ENCODE results near the gene FGF5.
"Not testable (repeated sequence)": the region's sequence is repeated elsewhere in the genome, so short reads cannot be mapped to it uniquely, and the experiment has no call there.

The FGF5 gene

DNA sequence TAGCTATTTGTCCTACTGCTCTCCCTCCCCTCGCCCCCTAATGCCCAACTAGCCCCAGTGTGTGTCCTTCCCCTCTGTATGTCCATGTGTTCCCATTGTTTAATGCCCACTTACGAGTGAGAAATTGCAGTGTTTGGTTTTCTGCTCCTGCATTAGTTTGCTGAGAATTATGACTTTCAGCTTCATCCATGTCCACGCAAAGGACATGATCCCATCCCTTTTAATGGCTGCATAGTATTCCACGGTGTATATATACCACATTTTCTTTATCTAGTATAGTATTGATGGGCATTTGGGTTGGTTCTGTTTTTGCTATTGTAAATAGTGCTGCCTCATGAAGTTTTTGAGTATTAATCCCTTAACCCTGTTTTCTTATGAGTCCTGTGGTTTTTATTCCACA is 35.4 kb downstream of the FGF5 start:
- DNase-seq: no peak

DNA sequence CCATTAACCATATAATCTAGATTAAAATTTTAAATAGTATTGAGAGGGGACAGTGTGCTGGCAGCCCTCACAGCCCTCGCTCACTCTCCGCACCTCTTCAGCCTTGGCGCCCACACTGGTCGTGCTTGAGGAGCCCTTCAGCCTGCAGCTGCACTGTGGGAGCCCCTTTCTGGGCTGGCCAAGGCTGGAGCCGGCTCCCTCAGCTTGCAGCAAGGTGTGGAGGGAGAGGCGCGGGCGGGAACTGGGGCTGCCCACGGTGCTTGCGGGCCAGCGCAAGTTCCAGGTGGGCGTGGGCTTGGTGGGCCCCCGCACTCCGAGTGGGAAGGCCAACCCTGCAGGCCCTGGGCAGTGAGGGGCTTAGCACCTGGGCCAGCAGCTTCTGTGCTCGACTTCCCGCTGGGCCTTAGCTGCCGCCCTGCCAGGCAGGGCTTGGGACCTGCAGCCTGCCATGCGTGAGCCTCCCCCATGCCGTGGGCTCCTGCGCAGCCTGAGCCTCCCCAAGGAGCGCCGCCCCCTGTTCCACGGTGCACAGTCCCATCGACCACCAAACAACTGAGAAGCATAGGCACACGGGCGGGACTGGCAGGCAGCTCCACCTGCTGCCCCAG is 36.3 kb downstream of the FGF5 start:
- DNase-seq: no peak

DNA sequence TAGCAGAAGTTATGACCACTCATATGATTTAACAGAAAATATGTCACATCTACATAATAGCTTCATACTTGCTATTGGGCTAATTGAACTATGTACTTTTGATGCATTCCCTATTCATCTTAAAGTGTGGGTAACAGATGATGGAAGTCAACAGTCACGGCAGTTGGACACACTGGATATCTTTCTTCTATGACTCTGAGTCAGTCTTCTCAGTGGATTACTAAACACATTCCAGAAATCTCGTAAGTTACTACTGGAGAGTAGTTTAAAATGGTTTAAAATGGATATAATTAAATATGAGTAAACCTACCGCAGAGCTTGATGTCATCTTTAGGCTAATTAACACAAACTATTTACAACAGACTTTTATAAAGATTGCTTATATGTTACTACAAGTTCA is 39.0 kb downstream of the FGF5 start:
- DNase-seq: no peak

DNA sequence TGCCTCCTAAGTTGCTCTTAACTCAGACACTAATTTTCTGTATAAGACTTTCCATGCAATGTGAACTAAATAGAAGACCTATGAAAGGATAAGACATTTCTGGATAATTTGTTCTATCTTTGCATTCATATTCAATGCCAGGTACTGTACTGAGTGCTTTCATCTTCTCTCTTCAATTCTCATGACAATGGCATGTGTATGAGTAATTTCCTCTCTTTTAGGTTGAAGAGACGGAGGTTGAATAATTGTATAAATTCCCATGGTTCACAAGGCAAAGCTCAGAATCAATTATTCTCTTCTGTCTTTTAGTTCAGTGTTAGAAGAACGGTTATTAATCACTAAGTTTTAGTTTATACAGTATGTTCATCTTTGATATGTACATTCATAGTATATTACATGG is 39.8 kb downstream of the FGF5 start:
- peak; percentile 10 to 19 for DNase-seq

DNA sequence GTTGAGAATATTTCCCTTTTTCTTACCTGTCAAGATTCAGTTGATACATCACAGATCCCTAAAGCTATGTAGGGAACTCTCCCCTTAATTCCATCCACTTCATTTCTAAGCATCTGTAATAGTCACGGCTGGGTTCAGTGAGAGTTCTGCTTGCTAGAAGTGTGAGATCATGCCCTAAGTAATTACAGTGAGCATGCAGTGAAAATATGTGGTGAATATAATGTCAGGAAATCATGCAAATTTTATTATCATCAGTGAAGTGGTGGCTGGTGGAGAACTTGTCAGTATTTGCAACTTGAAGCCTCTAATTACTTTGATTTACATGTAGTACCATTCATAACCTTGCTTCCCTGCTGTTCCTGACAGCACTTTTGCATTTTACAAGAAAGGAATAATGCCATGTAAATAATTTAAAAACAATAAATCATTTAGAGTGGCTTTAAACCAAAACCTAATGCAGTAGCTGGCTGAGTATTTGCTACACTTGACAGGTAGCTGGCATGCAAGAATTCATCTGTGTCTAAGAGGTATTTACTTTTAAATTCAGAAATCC is 40.8 kb downstream of the FGF5 start:
- no peak for DNase-seq

DNA sequence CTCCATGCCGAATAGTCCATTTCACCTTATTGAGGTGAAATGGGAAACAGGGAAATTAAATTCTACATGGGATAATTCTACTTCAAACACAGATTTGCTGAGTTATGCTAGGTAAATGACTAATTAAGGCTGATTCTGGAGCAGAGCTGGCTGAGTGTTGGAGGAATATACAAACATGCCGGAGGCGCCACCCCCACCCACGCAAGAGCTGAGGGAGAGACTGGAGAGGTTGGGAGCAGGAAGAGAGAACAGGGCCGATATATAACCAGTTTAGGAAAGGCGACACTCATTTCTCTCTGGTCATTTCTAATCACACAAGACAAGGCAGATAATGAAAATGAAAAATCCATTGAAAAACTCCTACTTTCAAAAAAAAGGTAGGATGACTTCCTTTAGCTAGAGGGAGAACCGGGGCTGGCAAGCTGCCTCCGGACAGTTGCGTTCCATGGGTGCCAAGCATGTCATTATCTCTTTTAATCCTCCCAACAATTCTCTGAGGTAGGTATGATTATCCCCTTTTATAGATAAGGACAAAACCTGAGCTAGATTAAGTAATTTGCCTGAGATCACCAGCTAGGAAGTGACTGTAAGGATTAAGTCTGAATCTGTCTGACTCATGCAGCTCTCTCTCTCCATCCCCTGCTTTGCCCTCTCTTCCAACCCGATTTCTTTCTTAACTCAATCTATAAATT is 41.5 kb downstream of the FGF5 start:
- DNase-seq: peak in 1 of 2 experiments; percentile 32

DNA sequence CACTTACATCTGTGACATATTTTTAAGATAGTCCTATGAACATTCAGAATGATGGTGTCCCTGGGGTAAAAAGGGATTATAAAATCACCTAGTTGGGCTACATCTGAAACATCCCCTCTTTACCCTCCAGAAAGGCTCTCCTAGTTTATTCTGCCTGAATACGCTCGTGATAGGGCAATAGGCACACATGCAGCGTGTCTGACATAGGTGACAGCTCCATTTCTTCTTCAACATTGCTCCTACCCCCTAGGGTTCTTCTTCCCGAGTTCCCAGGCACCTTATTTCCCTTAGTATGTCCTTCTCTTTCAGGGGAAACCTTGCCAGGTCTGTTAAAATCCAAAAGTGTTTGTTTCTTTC is 42.0 kb downstream of the FGF5 start:
- peak in 1 of 2 experiments; percentile 32 for DNase-seq

DNA sequence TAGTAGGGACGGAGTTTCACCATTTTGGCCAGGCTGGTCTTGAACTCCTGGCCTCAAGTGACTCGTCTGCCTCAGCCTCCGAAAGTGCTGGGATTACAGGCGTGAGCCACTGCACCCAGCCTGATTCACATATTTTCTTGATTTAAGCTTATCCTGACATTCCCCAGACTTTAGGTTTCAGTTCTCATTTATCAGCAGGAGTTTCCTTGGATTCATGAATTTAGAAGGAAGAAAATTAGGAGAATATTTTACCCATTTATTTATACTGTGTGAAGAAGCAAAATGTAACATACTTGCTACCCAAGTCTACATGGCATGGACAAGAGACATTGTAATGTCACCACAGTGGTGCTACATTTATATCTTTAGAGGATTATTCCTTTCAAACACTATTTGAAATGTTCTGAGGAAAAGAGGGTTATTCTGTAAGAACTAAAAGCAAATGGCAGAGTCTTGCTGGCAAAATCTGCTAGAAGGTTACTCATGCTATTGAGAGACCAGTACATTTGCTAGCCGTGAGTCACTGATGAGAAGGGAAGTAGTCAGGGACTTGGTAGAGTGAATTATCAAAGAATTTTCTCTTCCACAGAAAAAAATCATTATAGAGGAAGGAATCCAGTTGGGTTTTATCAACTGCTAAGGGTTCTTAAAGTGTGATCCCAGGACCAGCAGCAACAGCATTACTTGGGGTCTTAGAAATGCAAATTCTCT is 43.0 kb downstream of the FGF5 start:
- DNase-seq: peak in 1 of 2 experiments; percentile 41

DNA sequence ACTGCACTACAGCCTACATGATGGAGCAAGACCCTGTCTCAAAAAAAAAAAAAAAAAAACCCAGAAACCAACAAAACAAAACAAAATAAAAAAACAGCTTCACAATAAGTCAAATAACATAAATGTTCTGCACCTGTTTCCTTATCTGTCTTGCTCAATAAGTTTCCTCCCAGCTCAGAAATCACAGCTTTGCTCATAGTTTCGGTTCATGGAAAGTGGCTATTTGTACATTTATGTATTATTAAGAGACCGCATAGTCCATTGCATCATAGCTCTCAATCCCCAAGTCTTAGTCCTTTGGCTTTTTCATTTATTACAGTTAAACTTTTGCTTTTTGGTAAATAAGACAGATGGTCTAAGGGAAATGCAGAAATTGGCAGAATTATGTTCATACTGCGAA is 44.7 kb downstream of the FGF5 start:
- DNase-seq: no peak

DNA sequence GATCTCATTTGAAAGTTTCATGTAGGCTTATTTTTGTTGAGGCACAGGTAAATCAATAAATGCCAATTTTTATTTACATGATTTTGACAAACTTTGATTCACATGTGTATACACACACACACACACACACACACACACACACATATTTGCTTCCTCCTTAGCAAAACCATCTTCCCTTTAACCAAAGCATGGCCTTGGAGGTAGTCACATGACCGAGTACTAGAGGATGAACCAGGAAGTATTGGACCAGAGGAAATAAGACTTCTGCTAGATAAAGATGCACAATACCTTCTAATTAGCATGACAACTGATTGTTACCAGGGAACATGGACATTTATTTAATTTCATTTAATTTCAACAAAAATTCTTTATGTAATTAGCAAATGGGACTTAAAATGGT is 45.7 kb downstream of the FGF5 start:
- DNase-seq: no peak

DNA sequence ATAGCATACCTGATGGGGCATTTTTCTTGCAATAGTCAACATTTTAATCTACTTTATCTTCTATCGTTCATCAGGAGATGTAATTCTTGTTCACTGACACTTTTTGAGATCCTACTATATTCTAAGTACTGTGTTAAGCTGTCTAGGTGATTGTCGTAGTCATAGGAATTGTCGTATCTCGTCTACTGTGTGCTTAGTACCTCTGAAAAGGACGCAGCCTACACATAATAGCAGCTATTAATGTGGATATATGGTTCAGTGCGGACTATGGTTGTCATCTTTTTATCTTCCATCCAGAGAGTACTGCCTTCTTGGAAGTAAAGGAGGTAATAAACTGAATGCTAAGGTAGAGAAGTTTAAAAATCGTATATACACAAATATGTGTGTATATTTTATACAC is 47.2 kb downstream of the FGF5 start:
- DNase-seq: no peak

DNA sequence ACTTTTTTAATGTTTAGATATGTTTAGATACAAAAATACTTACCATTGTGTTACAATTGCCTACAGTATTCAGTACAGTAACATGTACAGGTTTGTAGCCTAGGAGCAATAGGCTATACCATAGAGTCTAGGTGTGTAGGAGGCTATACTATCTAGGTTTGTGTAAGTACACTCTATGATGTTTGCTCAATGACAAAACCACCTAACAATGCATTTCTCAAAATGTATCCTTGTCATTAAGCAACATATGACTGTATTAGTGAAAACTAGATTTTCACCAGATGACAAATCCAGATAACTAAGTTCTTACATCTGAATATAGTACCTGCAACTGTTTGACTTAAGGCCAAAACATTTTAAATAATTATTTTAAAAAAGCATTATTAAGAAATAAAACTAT is 49.4 kb downstream of the FGF5 start:
- DNase-seq: not testable (repeated sequence)

DNA sequence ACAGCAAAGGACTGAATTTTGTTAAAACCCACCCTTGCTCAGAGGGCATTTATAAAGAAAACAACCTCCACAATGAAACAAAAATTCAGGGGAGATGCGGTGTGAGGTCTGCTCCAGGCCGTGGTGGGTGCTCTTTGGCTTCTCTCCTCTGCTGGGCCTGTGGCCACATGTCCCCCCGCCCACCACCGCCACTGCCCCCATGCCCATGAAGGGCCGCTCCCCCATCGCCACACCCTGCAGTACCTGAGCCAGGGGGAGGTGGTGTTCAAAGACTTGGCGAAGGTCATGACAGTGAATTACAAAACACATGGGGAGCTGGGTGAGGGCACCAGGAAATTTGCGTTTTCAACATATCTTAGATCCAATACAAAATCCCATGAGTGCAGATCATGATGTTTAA is 54.9 kb downstream of the FGF5 start:
- DNase-seq: no peak

DNA sequence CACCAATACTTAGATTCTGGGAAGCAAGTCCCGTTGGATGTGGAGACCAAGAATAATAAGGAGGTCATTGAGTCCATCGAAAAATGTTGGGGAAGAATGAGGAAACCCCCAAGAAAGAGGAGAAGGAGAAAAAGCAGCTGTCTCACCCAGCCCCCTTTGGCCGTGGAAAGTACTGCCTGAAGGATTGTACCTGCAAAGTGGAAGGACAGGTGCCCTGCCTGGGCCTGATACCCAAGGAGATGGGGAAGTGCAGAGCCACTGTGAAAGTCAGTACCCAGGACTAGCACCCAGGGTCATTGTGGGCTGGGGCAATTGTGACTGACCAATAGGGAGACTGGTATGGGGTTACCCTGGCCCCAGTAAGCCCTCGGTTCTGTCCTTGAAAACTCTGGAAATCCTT is 55.3 kb downstream of the FGF5 start:
- DNase-seq: no peak

DNA sequence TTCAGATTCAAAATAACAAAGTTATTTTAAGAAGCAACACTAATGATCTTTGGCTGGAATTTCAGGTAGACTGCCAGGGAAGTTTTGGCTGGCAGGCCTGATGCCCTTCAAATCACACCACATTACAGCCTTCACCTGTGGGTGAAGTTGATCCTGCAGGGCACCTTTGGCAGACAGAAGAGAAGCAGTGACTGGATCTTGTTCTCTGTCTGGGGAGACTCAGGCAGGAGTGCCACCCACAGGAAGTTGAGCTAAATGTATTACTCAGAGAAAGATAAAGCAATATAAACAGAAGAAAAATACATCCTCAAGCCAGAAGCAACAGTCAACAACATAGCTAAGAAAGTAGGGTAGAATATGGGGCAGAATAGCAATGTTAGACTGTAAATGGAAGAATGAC is 56.3 kb downstream of the FGF5 start:
- peak in 1 of 2 experiments; percentile 33 for DNase-seq

DNA sequence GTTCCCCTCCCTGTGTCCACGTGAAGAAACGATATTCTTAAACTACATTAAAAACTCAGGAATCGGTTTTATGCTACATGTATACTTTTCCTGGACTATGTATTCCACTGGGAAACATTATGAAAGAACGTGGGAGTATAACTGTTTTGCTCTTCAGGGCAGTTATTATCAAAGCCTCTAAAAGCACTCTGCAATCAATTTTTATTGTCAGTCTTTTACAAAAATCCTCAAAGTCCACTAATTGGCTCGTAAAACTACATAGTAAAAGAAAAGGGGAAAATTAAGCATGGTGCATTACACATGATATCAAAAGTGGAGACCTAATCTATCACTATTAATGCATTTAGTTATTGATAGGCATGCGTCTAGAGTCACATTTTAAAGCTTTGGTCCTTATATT is 57.7 kb downstream of the FGF5 start:
- no peak for DNase-seq

DNA sequence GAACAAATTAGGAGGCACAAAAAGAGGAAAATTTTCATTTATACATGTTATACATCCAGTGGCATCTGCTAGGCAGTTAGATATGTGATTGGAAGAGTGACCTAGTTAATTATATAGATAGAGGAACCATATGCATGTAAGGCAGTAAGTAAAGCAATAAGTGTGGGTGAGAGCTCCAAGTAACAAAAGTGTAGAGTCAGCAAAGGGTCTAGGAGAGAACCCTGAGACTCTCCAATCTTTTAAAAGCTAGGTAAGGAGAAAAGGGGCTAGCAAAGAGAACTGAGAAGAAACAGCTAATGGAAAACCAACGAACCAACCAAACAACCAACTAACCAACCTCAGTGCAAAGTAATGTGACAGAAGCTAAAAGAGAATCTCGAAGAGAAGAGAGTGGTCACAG is 65.2 kb downstream of the FGF5 start:
- no peak for DNase-seq

DNA sequence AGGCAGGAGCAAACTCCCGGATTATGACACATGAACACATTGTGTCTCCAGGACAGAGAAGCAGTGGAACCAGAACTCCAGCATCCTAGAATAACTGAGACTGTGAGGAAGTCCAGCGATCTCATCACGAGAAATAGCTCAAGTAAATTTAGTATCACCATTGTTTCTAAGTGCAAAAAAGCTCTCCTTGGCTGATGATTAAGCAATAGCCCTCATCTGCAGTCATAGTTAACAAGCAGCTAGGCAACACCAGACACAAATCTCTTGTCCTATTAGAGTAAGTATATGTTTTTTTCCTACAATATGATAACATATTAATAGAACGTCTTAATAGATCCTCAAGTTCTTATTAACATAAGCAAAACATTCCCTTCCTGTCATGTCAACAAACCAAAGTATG is 66.7 kb downstream of the FGF5 start:
- no peak for DNase-seq

DNA sequence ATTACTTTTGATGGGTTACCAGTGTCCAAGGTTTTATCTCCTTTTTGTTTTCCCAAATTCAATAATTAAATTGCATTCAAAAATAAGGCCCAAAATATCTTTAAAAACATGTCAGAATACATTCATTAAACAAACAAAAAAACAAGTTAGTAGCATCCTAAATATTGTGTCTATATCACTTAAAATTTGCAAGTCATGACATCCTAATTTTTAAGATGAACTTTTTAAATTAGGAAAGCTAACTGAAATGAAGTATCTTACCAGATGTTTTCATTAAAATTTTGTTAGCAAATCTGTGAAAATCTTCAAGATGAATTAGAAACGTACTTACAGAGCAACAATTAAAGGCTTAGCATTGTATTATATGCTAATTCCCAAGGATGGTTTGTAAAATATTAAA is 68.1 kb downstream of the FGF5 start:
- no peak for DNase-seq

DNA sequence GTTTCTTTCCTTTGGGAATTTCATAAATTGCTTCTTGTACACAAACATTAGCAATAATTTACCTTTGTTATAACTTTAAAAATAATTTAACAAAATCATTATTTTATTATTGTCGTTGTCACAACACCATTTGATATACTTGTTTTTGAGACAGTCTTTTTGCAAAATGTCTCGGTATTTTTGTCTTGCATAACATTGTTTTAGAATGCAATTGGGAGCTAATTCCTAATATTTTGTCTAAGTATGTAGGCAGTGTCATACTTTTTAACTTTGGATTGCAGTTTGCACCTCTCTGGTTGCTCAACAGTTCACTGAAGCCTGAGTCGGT is 68.7 kb downstream of the FGF5 start:
- DNase-seq: no peak

DNA sequence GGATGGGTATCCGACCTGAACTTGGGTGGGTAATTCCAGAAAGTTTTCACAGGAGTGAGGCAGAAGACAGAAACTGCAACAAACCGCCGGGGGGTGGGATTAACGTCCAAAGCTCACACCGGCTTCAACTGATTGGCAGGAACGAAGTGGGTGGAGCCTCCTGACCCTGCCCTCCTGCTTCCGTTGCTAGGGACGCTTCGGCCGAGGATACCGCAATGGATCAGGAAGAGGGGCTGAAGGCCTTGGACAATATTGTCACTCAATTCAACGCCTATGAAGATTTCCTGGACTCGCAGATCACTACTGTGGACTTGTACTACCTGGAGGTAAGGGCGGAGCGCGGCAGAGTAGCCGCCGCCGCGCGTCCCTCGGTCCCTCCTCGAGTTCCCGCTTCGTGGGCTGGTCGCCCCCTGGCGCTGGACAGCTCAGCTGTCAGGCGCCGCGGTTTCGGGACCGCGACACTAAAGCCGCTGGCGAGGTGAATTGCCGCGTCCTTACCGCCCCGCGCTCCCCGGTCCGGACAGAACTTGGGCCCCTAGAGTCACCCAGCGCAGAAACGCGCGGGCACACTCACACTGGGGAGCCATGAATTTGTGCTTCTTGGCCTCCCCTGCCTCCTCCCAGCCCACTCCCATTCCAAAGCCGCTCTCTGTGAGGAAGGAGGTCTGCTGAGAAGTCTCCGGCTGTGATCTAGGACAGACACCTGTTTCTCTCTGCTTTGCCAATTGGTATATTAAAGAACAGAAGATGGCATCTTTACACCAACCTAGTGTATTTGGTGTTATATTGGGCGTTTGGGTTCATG is 69.3 kb downstream of the FGF5 start, which contains the start of gene CFAP299:
Gene CFAP299 (plus strand): TSS at position 177 of the 805 bp plus-strand sequence.
- DNase-seq: peak; percentile 59 to 84

DNA sequence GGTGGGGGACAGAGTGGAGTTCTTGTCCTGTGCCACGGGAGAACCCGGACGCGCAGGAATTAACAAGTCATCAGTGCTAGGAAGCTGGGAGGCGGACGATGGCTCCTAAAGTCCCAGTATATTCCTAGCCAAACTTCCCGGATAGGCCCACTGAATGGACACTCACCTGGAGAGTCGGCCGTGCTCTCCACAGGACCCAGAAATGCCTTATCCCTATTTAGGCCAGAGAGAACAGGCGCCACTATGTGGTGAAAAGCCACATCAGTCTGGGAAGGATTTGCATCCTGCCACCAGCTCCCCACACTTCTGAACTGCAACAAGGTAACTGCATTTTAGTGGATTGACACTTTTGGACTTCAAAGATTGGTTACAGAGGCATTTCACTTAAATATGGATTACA is 70.1 kb downstream of the FGF5 start:
- DNase-seq: peak; percentile 13 to 22

DNA sequence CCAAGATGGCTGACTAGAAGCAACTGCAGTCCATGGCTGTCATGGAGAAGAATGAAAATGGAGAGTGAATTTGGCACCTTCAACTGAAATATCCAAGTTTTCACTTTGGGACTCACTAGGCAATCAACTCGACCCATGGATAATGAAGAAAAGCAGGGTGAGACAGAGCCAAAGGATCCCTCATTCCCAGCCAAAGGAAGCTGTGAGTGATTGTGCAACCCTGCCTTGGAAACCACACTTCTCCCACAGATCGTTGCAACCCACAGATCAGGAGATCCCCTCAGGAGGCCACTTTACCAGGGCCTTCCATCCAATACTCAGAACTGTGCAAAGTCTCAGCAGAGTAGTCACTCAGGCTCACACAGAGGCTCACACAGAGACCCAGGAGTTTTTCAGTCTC is 73.6 kb downstream of the FGF5 start:
- no peak for DNase-seq
